Aorta (tissue), 5 donors: Measurements from ENCODE around the gene IFT27. TPM values are rescaled to one million over a fixed set of nuclear protein-coding genes. Genes with fewer than 3 reads are reported as not detected.
"Not testable (repeated sequence)": the region's sequence is repeated elsewhere in the genome, so short reads cannot be mapped to it uniquely, and the experiment has no call there.

Experiments
- ATAC-seq: fragments of 200-7000 bp; cut with Tn5 transposase; one replicate; pipeline ENCODE4 v1.9.1; 2022; ENCODE audit warnings: moderate library complexity; ENCODE audit not compliant: low FRiP score
- DNase-seq, 2 donors: peaks; one replicate each; pipeline ENCODE4 v3.0.0-alpha.2; 2020
- H3K27ac ChIP-seq, 2 donors: one replicate each; pipeline ENCODE4 v1.5.1; 2013; ENCODE audit warnings: low read length in 2 of 2, mild to moderate bottlenecking in 2 of 2, moderate library complexity in 2 of 2, control low read depth in 1 of 2, inconsistent platforms in 1 of 2, low read depth in 1 of 2
- H3K27me3 ChIP-seq, 2 donors: one replicate each; pipeline ENCODE4 v1.6.1; 2013; ENCODE audit warnings: control low read depth in 1 of 2, low read length in 1 of 2, mild to moderate bottlenecking in 1 of 2, moderate library complexity in 1 of 2; ENCODE audit not compliant: insufficient read depth in 2 of 2, control insufficient read depth in 1 of 2
- H3K36me3 ChIP-seq, 2 donors: one replicate each; pipeline ENCODE4 v1.6.1; 2013; ENCODE audit warnings: control low read depth in 1 of 2, low read length in 1 of 2, mild to moderate bottlenecking in 1 of 2; ENCODE audit not compliant: insufficient read depth in 2 of 2, control insufficient read depth in 1 of 2
- H3K4me1 ChIP-seq, 2 donors: one replicate each; pipeline ENCODE4 v1.6.1; 2013; ENCODE audit warnings: low read length in 2 of 2, control low read depth in 1 of 2, mild to moderate bottlenecking in 1 of 2, moderate library complexity in 1 of 2; ENCODE audit not compliant: insufficient read depth in 2 of 2, control insufficient read depth in 1 of 2
- H3K4me3 ChIP-seq, 2 donors: one replicate each; pipeline ENCODE4 v1.5.1; 2013; ENCODE audit warnings: low read length in 2 of 2, control low read depth in 1 of 2, mild to moderate bottlenecking in 1 of 2
- H3K9me3 ChIP-seq: one replicate; pipeline ENCODE4 v1.6.1; 2013; ENCODE audit warnings: mild to moderate bottlenecking, low read length; ENCODE audit not compliant: control insufficient read depth
- WGBS, 2 donors: extraction: QIAGEN DNeasy Blood & Tissue Kit; methylation state at CpG; one replicate each; pipeline ENCODE4 v1.1.7; 2013; 5-methylcytosine and 5-hydroxymethylcytosine counted together
- intact Hi-C, 2 donors: fragments of 100-400 bp; cut with DNase I; formaldehyde crosslinking; loops; one replicate each; pipeline versions ENCODE4 v1.14.2 to v1.15.0; 2022
- polyA plus RNA-seq, 2 donors: library from polyadenylated mRNA; stranded (reverse); fragments of 200-250 nt; gene quantifications; one replicate each; pipeline ENCODE4 v1.2.3, GENCODE V29; 2013
- total RNA-seq, 2 donors: library from RNA; stranded (reverse); fragmentation: NEBNext Ultra II Directional; extraction: Animal tissue kit (Norgen Biotek cat#: 25700); gene quantifications; one replicate each; pipeline ENCODE4 v1.2.1, GENCODE V29; 2021
- donor health status: healthy with polysubstance abuse.
- donor health status: Bipolar disorder and iron deficiency.
- donor health status: DM: no; HTN: no; CAD: no.
- donor health status: DM: no; HTN: no; CAD: no.
- donor health status: DM: yes; HTN: yes; CAD: no.

The IFT27 gene
- total and polyA plus RNA-seq, 4 donors = 9.5 to 27.4 (median 19.7) TPM

- ATAC-seq = no peak
- Histone ChIP-seq H3K36me3 (no peaks in the 10 kb centered on the region), H3K27ac (no peak overlapping the region), H3K9me3 (peaks cover 6% of the 10 kb centered on the region), H3K4me1 (no peaks in the 10 kb centered on the region), H3K27me3 (no peaks in the 10 kb centered on the region), H3K4me3 (no peak overlapping the region)
- 61 to 62% methylated on average over 10 of the region's 10 CpGs for WGBS, 2 donors
- no peak for DNase-seq
- intact Hi-C loops = no loop called here
These were observed 39.1 kb downstream of the IFT27 start for GRCh38 chr22:36736701-36737320.

GRCh38 chr22:36734171-36735058 lies 41.5 kb downstream of the IFT27 start:
- ATAC-seq (no peak), DNase-seq (no peak)
- Histone ChIP-seq H3K27ac (no peak overlapping the region), H3K4me1 (no peaks in the 10 kb centered on the region), H3K27me3 (no peaks in the 10 kb centered on the region), H3K36me3 (no peaks in the 10 kb centered on the region), H3K4me3 (no peak overlapping the region), H3K9me3 (peaks cover 4% of the 10 kb centered on the region)
- intact Hi-C loops = no loop called here
- WGBS, 2 donors = 51 to 54% methylated on average over 10 of the region's 10 CpGs

- Histone ChIP-seq H3K27me3 (no peaks in the 10 kb centered on the region), H3K4me3 (no peak overlapping the region), H3K4me1 (no peaks in the 10 kb centered on the region), H3K9me3 (no peaks in the 10 kb centered on the region), H3K27ac (no peak overlapping the region), H3K36me3 (no peaks in the 10 kb centered on the region)
- 57 to 74% methylated on average over 3 of the region's 3 CpGs for WGBS, 2 donors
- DNase-seq = no peak
- ATAC-seq = no peak
- intact Hi-C loops = no loop called here
These were observed 42.6 kb downstream of the IFT27 start for GRCh38 chr22:36733271-36733670.

GRCh38 chr22:36732609-36733008 lies 43.3 kb downstream of the IFT27 start:
- H3K27ac ChIP-seq = no peak overlapping the region
- no peak for DNase-seq
- H3K9me3 ChIP-seq = no peaks in the 10 kb centered on the region
- no peaks in the 10 kb centered on the region for H3K4me1 ChIP-seq
- no peak for ATAC-seq
- no peak overlapping the region for H3K4me3 ChIP-seq
- no peaks in the 10 kb centered on the region for H3K36me3 ChIP-seq
- no peaks in the 10 kb centered on the region for H3K27me3 ChIP-seq
- intact Hi-C loops = no loop called here
- WGBS, 2 donors = 63 to 85% methylated on average over 1 of the region's 1 CpG

GRCh38 chr22:36731916-36732315 lies 44.0 kb downstream of the IFT27 start:
- Histone ChIP-seq H3K27me3 (no peaks in the 10 kb centered on the region), H3K9me3 (no peaks in the 10 kb centered on the region), H3K4me3 (no peak overlapping the region), H3K4me1 (no peaks in the 10 kb centered on the region), H3K36me3 (no peaks in the 10 kb centered on the region), H3K27ac (no peak overlapping the region)
- intact Hi-C loops = no loop called here
- DNase-seq (no peak), ATAC-seq (no peak)
- 84 to 93% methylated on average over 5 of the region's 5 CpGs for WGBS, 2 donors

GRCh38 chr22:36731321-36731720 lies 44.6 kb downstream of the IFT27 start:
- ATAC-seq, DNase-seq, H3K4me1 ChIP-seq, H3K4me3 ChIP-seq, H3K27ac ChIP-seq, H3K36me3 ChIP-seq, H3K27me3 ChIP-seq, intact Hi-C loops, H3K9me3 ChIP-seq: not testable (repeated sequence)
- WGBS, 2 donors = 86 to 90% methylated on average over 6 of the region's 6 CpGs

GRCh38 chr22:36730176-36730858 lies 45.6 kb downstream of the IFT27 start:
- DNase-seq (no peak), ATAC-seq (no peak)
- Histone ChIP-seq H3K36me3 (no peaks in the 10 kb centered on the region), H3K27ac (no peak overlapping the region), H3K4me3 (no peak overlapping the region), H3K9me3 (no peaks in the 10 kb centered on the region), H3K27me3 (no peaks in the 10 kb centered on the region), H3K4me1 (no peaks in the 10 kb centered on the region)
- intact Hi-C loops = no loop called here
- 84 to 86% methylated on average over 19 of the region's 19 CpGs for WGBS, 2 donors

- Histone ChIP-seq H3K36me3 (no peaks in the 10 kb centered on the region), H3K4me3 (no peak overlapping the region), H3K27ac (no peak overlapping the region), H3K4me1 (no peaks in the 10 kb centered on the region), H3K27me3 (no peaks in the 10 kb centered on the region), H3K9me3 (no peaks in the 10 kb centered on the region)
- ATAC-seq (no peak), DNase-seq (no peak)
- intact Hi-C loops = no loop called here
- 62 to 72% methylated on average over 7 of the region's 7 CpGs for WGBS, 2 donors
These were observed 46.6 kb downstream of the IFT27 start for GRCh38 chr22:36729321-36729720.
